Measurements from ENCODE around the gene TMPRSS9.

TMPRSS9 gene

GRCh38 chr19:2382530-2383222 is 22.6 kb downstream of the TMPRSS9 start (continued):
- TF ChIP-seq ZNF140 (tag by site-specific recombination; IDR thresholded peaks at IDR 0.05): no peak
- TF ChIP-seq ZNF10 (tag by site-specific recombination; IDR thresholded peaks at IDR 0.05): peak; percentile 99
- TF ChIP-seq, protein P1, sequence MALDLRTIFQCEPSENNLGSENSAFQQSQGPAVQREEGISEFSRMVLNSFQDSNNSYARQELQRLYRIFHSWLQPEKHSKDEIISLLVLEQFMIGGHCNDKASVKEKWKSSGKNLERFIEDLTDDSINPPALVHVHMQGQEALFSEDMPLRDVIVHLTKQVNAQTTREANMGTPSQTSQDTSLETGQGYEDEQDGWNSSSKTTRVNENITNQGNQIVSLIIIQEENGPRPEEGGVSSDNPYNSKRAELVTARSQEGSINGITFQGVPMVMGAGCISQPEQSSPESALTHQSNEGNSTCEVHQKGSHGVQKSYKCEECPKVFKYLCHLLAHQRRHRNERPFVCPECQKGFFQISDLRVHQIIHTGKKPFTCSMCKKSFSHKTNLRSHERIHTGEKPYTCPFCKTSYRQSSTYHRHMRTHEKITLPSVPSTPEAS (tag by site-specific recombination; IDR thresholded peaks at IDR 0.05): peak; percentile 89

DNA sequence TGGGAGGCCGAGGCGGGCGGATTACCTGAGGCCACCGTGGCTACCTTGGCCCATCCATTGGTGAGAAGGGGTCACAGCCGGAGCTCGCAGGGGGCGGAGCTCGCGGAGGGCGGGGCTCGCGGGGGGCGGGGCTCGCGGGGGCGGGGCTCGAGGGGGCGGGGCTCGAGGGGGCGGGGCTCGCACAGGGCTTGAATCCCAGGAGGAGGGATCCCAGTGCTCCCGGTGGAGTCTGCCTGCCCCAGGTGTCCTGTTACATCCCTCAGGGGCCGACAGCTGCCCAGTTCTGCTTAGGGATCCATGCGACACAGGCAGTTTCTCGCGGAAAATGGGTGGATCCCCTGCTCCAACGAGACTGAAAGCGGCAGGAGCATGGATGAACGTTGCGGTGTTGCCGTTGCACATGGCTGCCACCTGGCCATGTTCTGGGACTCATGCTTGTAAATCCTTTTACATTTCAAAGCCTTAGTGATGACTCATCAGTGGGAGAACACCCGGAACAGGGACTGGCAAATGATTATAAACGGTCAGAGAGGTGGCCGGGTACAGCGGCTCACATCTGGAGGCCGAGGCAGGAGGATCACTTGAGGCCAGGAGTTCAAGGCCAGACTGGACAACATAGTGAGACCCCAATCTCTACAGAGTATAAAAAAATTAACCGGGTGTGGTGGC is 25.1 kb downstream of the TMPRSS9 start:
- POLR2A ChIA-PET: interaction anchor here (0.7 to 1.5 kb wide), 7 partner anchors 12 to 252 kb away, joined by 3 to 4 read pairs (median 3); partner anchors contain the start of genes GADD45B and TIMM13
- Histone ChIP-seq H3K36me3 (ENCODE audit: control insufficient read depth in 2 of 2, insufficient read depth in 1 of 2, low read length in 2 of 2) (no peaks in the 10 kb centered on the region), H3K9me3 (ENCODE audit: control insufficient read depth, insufficient read depth, low read depth, low read length) (no peaks in the 10 kb centered on the region), H3K4me3 (ENCODE audit: low read depth, low read length) (peak overlapping the region; percentile 24; the same call in 1 of the 2 replicates), H3K27ac (ENCODE audit: extremely low read depth, low read depth, low read length) (no peak overlapping the region), H3K4me1 (ENCODE audit: control insufficient read depth, insufficient read depth, low read length) (no peaks in the 10 kb centered on the region)
- CTCF ChIA-PET: interaction anchor here (0.6 to 1.0 kb wide), 2 partner anchors 107 to 149 kb away, joined by 3 read pairs; no protein-coding TSS in a partner anchor
- TF ChIP-seq BCL11A (tag by site-specific recombination; IDR thresholded peaks at IDR 0.05; ENCODE audit: low read depth) (peak; percentile 66; the same call in 1 of the 2 replicates), PATZ1 (tag by site-specific recombination; IDR thresholded peaks at IDR 0.05) (0 out of 2 replicates have a peak, but pooled peaks have one; percentile 48), KLF1 (tag by site-specific recombination; IDR thresholded peaks at IDR 0.05) (peak; percentile 59), ZNF660 (tag by site-specific recombination; IDR thresholded peaks at IDR 0.05) (no peak), ATF2 (tag by site-specific recombination; IDR thresholded peaks at IDR 0.05; ENCODE audit: low read depth) (no peak), YY2 (tag by site-specific recombination; IDR thresholded peaks at IDR 0.05) (peak; percentile 65), ZNF248 (tag by site-specific recombination; IDR thresholded peaks at IDR 0.05) (no peak), ZBTB48 (tag by site-specific recombination; IDR thresholded peaks at IDR 0.05) (peak; percentile 98), KLF17 (tag by site-specific recombination; IDR thresholded peaks at IDR 0.05) (peak; percentile 87), ZNF423 (tag by site-specific recombination; IDR thresholded peaks at IDR 0.05) (peak; percentile 53; the same call in 1 of the 2 replicates), MZF1 (tag by site-specific recombination; IDR thresholded peaks at IDR 0.05; ENCODE audit: borderline replicate concordance) (peak; percentile 75), ZNF37A (tag by site-specific recombination; IDR thresholded peaks at IDR 0.05) (no peak), ZNF391 (tag by site-specific recombination; IDR thresholded peaks at IDR 0.05; ENCODE audit: borderline replicate concordance, low read depth) (0 out of 2 replicates have a peak, but pooled peaks have one; percentile 47), OSR2 (tag by site-specific recombination; IDR thresholded peaks at IDR 0.05) (peak; percentile 40; the same call in 1 of the 2 replicates), ZNF585B (tag by site-specific recombination; IDR thresholded peaks at IDR 0.05) (no peak)
- TF ChIP-seq, protein P2, sequence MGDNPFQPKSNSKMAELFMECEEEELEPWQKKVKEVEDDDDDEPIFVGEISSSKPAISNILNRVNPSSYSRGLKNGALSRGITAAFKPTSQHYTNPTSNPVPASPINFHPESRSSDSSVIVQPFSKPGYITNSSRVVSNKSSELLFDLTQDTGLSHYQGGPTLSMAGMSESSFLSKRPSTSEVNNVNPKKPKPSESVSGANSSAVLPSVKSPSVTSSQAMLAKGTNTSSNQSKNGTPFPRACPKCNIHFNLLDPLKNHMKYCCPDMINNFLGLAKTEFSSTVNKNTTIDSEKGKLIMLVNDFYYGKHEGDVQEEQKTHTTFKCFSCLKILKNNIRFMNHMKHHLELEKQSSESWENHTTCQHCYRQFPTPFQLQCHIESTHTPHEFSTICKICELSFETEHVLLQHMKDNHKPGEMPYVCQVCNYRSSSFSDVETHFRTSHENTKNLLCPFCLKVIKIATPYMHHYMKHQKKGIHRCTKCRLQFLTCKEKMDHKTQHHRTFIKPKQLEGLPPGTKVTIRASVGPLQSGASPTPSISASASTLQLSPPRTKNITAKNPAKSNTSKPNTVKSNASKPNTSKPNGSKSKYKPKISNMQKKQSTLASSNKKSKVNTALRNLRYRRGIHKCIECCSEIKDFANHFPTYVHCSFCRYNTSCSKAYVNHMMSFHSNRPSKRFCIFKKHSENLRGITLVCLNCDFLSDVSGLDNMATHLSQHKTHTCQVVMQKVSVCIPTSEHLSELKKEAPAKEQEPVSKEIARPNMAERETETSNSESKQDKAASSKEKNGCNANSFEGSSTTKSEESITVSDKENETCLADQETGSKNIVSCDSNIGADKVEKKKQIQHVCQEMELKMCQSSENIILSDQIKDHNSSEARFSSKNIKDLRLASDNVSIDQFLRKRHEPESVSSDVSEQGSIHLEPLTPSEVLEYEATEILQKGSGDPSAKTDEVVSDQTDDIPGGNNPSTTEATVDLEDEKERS (tag by site-specific recombination; IDR thresholded peaks at IDR 0.05): peak; percentile 96
- TF ChIP-seq, protein P3, sequence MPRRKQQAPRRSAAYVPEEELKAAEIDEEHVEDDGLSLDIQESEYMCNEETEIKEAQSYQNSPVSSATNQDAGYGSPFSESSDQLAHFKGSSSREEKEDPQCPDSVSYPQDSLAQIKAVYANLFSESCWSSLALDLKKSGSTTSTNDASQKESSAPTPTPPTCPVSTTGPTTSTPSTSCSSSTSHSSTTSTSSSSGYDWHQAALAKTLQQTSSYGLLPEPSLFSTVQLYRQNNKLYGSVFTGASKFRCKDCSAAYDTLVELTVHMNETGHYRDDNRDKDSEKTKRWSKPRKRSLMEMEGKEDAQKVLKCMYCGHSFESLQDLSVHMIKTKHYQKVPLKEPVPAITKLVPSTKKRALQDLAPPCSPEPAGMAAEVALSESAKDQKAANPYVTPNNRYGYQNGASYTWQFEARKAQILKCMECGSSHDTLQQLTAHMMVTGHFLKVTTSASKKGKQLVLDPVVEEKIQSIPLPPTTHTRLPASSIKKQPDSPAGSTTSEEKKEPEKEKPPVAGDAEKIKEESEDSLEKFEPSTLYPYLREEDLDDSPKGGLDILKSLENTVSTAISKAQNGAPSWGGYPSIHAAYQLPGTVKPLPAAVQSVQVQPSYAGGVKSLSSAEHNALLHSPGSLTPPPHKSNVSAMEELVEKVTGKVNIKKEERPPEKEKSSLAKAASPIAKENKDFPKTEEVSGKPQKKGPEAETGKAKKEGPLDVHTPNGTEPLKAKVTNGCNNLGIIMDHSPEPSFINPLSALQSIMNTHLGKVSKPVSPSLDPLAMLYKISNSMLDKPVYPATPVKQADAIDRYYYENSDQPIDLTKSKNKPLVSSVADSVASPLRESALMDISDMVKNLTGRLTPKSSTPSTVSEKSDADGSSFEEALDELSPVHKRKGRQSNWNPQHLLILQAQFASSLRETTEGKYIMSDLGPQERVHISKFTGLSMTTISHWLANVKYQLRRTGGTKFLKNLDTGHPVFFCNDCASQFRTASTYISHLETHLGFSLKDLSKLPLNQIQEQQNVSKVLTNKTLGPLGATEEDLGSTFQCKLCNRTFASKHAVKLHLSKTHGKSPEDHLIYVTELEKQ (tag by site-specific recombination; IDR thresholded peaks at IDR 0.05; ENCODE audit: borderline replicate concordance): 0 out of 2 replicates have a peak, but pooled peaks have one; percentile 20

All from HEK293 (cell line).